Astrocyte of the spinal cord (primary cell): ENCODE results near the gene IFT88.

Source experiments
- DNase-seq: peaks from one replicate; pipeline ENCODE4 v3.0.0; 2011; ENCODE audit warnings: low read depth, low spot score
- H3K4me3 ChIP-seq: 2 replicates; pipeline ENCODE4 v1.5.1; 2011; ENCODE audit warnings: low read depth, mild to moderate bottlenecking, low read length, moderate library complexity
- CTCF ChIP-seq: IDR thresholded peaks from 2 replicates; pipeline ENCODE4 v1.5.1; 2012; ENCODE audit warnings: low read depth, mild to moderate bottlenecking, low read length, inconsistent platforms
- in situ Hi-C: cut with HindIII; loops from 2 replicates; pipeline ENCODE4 v1.10.0; 2017; ENCODE audit warnings: low sequenced_read_pairs

Gene IFT88

GRCh38 chr13:20686863-20687579, 120.1 kb downstream of the IFT88 start:
- in situ Hi-C loops: no loop called here
- H3K4me3 ChIP-seq: no peak overlapping the region
- no peak for DNase-seq
- TF ChIP-seq CTCF: no peak

GRCh38 chr13:20689291-20689690, 122.3 kb downstream of the IFT88 start:
- in situ Hi-C loops: no loop called here
- no peak overlapping the region for H3K4me3 ChIP-seq
- no peak for TF ChIP-seq CTCF
- no peak for DNase-seq

GRCh38 chr13:20691616-20692015, 124.7 kb downstream of the IFT88 start:
- no peak for DNase-seq
- in situ Hi-C loops: no loop called here
- no peak for TF ChIP-seq CTCF
- H3K4me3 ChIP-seq: no peak overlapping the region

GRCh38 chr13:20696073-20696472, 129.1 kb downstream of the IFT88 start:
- TF ChIP-seq CTCF: no peak
- DNase-seq: no peak
- in situ Hi-C loops: no loop called here
- H3K4me3 ChIP-seq: no peak overlapping the region

- TF ChIP-seq CTCF: no peak
- no peak overlapping the region for H3K4me3 ChIP-seq
- no peak for DNase-seq
- in situ Hi-C loops: no loop called here
These were observed 132.8 kb downstream of the IFT88 start for GRCh38 chr13:20699715-20700114.

GRCh38 chr13:20700288-20700687, 133.3 kb downstream of the IFT88 start:
- DNase-seq: no peak
- no peak for TF ChIP-seq CTCF
- H3K4me3 ChIP-seq: no peak overlapping the region
- in situ Hi-C loops: no loop called here
